MCF 10A (cell line): ENCODE results near the gene PLA2G4F. TPM values are rescaled to one million over a fixed set of nuclear protein-coding genes. Genes with fewer than 3 reads are reported as not detected.

Experiments
- BruUV-seq: library from RNA; stranded (reverse); fragments of 400-500 nt; replicated peaks from 2 replicates; lab custom pipeline; 2021; lab: Mats Ljungman, UMichigan
- CTCF ChIA-PET: fragments of 300-600 bp; sonication (Branson Sonifier 250); formaldehyde crosslinking; extraction: SDS; loops from one replicate; lab custom pipeline; 2021; ENCODE audit warnings: antibody characterized with exemption, inconsistent platforms; lab: Yijun Ruan, JAX
- POLR2A ChIA-PET: fragments of 300-600, 350-650 bp; sonication (Branson Sonifier 250); formaldehyde crosslinking; extraction: SDS; loops from one replicate; lab custom pipeline; 2020; ENCODE audit warnings: antibody characterized with exemption, inconsistent platforms; lab: Yijun Ruan, JAX
- DNase-seq: peaks from one replicate; pipeline ENCODE4 v3.0.0-alpha.2; 2018; ENCODE audit not compliant: unreplicated experiment
- H3K27ac Mint-ChIP-seq: one replicate; pipeline ENCODE4 v1.8.0; 2022; ENCODE audit warnings: mild to moderate bottlenecking, low read depth, mixed read lengths; ENCODE audit not compliant: unreplicated experiment
- H3K27me3 Mint-ChIP-seq: one replicate; pipeline ENCODE4 v1.8.0; 2022; ENCODE audit warnings: mixed read lengths; ENCODE audit not compliant: insufficient read depth, unreplicated experiment
- H3K36me3 Mint-ChIP-seq: one replicate; pipeline ENCODE4 v1.8.0; 2022; ENCODE audit warnings: mild to moderate bottlenecking, moderate library complexity, mixed read lengths; ENCODE audit not compliant: insufficient read depth, unreplicated experiment
- H3K4me1 Mint-ChIP-seq: one replicate; pipeline ENCODE4 v1.8.0; 2022; ENCODE audit warnings: mixed read lengths; ENCODE audit not compliant: insufficient read depth, unreplicated experiment
- H3K4me3 Mint-ChIP-seq: one replicate; pipeline ENCODE4 v1.8.0; 2022; ENCODE audit warnings: mild to moderate bottlenecking, moderate library complexity, mixed read lengths; ENCODE audit not compliant: unreplicated experiment
- H3K9me3 Mint-ChIP-seq: one replicate; pipeline ENCODE4 v1.8.0; 2022; ENCODE audit warnings: mixed read lengths; ENCODE audit not compliant: unreplicated experiment
- intact Hi-C: fragments of 100-400 bp; cut with micrococcal nuclease; formaldehyde crosslinking; loops from 2 replicates; pipeline ENCODE4 v1.14.1; 2022
- total RNA-seq: library from RNA; stranded (reverse); gene quantifications from 2 replicates; pipeline ENCODE4 v1.2.3, GENCODE V29; 2022
- TF ChIP-seq, protein P1 (sequence below): fragments of 200-600 bp; IDR thresholded peaks from one replicate; pipeline ENCODE4 v1.8.0; 2022; ENCODE audit warnings: antibody characterized with exemption, mild to moderate bottlenecking; ENCODE audit not compliant: unreplicated experiment

PLA2G4F gene
- total RNA-seq, 1 experiment from 2014 or later = 0.30 TPM

DNA sequence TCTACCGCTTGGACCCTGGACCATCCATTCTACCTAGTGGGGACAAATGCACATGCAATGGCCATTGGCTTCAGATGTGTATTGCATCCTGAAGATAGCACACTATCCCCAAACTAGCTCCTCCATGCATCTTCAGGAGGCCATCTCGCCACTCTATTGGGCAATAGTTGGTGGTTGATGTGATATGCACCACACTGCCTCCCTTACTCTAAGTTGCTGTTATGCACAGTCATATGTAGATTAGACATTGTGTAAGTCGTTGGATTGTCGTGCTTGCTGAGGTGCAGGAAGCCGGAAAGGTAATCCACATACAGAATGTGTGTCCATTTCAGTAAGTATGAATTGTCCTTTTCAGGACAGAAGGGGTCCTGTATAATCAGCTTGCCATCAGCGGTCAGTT, 35.4 kb downstream of the PLA2G4F start:
- intact Hi-C loops = no loop called here
- ChIA-PET CTCF (interaction anchor here (0.8 to 5.3 kb wide), 7 partner anchors 9 to 132 kb away, joined by 3 to 31 read pairs (median 4); no protein-coding TSS in a partner anchor), POLR2A (interaction anchor here (0.6 to 2.0 kb wide), 11 partner anchors 9 to 64 kb away, joined by 3 to 14 read pairs (median 5); partner anchors contain the start of gene PLA2G4D)
- Mint-ChIP-seq H3K9me3 (peaks cover 7% of the 10 kb centered on the region), H3K4me1 (peaks cover 18% of the 10 kb centered on the region), H3K27me3 (peaks cover 12% of the 10 kb centered on the region), H3K27ac (no peak overlapping the region), H3K36me3 (no peaks in the 10 kb centered on the region), H3K4me3 (no peak overlapping the region)
- TF ChIP-seq, protein P1, sequence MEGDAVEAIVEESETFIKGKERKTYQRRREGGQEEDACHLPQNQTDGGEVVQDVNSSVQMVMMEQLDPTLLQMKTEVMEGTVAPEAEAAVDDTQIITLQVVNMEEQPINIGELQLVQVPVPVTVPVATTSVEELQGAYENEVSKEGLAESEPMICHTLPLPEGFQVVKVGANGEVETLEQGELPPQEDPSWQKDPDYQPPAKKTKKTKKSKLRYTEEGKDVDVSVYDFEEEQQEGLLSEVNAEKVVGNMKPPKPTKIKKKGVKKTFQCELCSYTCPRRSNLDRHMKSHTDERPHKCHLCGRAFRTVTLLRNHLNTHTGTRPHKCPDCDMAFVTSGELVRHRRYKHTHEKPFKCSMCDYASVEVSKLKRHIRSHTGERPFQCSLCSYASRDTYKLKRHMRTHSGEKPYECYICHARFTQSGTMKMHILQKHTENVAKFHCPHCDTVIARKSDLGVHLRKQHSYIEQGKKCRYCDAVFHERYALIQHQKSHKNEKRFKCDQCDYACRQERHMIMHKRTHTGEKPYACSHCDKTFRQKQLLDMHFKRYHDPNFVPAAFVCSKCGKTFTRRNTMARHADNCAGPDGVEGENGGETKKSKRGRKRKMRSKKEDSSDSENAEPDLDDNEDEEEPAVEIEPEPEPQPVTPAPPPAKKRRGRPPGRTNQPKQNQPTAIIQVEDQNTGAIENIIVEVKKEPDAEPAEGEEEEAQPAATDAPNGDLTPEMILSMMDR = no peak
- peak; percentile 42 for DNase-seq
- no TSS peak for BruUV-seq

DNA sequence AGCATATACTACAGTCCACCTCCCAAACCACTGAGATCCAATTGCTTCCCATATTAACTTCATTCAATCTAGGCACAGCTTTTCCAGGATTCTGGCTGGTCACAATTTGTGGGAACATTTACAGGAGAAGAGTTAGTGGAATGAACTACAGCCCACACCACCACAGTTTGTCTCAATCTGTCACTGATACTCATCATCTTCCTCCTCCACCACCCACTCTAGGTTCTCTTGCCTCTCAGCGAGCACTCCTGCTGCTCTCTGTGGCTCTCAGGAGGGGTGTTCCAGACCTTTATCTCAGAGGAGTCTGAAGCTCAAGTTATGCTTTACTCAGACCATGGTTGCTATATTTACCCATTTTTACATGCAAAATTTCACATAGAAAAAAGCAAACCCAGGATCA, 36.2 kb downstream of the PLA2G4F start:
- TF ChIP-seq, protein P1 = no peak
- no TSS peak for BruUV-seq
- Mint-ChIP-seq H3K4me3 (no peak overlapping the region), H3K27ac (no peak overlapping the region), H3K9me3 (peaks cover 7% of the 10 kb centered on the region), H3K36me3 (no peaks in the 10 kb centered on the region), H3K4me1 (peaks cover 18% of the 10 kb centered on the region), H3K27me3 (peaks cover 12% of the 10 kb centered on the region)
- DNase-seq = no peak
- POLR2A ChIA-PET = interaction anchor here (0.6 to 2.0 kb wide), 6 partner anchors 12 to 63 kb away, joined by 3 to 9 read pairs (median 3); no protein-coding TSS in a partner anchor
- CTCF ChIA-PET = interaction anchor here (0.8 to 5.3 kb wide), 6 partner anchors 10 to 131 kb away, joined by 3 to 31 read pairs (median 4); no protein-coding TSS in a partner anchor
- intact Hi-C loops = no loop called here

DNA sequence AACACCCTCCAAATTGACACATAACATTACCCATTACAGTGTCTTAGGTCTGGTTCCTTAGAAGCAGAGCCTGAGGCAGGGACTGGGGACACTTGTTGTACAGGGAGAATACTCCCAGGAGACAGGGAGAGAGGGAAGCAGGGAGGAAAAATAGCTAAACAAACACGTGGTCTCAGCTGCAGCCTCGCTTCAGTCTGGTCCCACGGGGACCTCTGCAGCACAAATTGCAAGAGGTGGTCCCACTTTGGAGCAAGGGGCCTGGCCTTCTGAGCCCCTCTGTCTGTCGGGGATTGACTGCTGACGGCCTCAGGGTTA, 37.0 kb downstream of the PLA2G4F start:
- intact Hi-C loops = no loop called here
- TF ChIP-seq, protein P1 = no peak
- POLR2A ChIA-PET = interaction anchor here (0.7 to 2.8 kb wide), 3 partner anchors 11 to 26 kb away, joined by 3 to 9 read pairs (median 5); no protein-coding TSS in a partner anchor
- peaks cover 18% of the 10 kb centered on the region for H3K4me1 Mint-ChIP-seq
- H3K27ac Mint-ChIP-seq = no peak overlapping the region
- no peaks in the 10 kb centered on the region for H3K36me3 Mint-ChIP-seq
- H3K9me3 Mint-ChIP-seq = peaks cover 7% of the 10 kb centered on the region
- CTCF ChIA-PET = interaction anchor here (0.6 to 5.3 kb wide), 7 partner anchors 11 to 794 kb away, joined by 3 to 31 read pairs (median 5); no protein-coding TSS in a partner anchor
- peaks cover 4% of the 10 kb centered on the region for H3K27me3 Mint-ChIP-seq
- no peak for DNase-seq
- no TSS peak for BruUV-seq
- no peak overlapping the region for H3K4me3 Mint-ChIP-seq

DNA sequence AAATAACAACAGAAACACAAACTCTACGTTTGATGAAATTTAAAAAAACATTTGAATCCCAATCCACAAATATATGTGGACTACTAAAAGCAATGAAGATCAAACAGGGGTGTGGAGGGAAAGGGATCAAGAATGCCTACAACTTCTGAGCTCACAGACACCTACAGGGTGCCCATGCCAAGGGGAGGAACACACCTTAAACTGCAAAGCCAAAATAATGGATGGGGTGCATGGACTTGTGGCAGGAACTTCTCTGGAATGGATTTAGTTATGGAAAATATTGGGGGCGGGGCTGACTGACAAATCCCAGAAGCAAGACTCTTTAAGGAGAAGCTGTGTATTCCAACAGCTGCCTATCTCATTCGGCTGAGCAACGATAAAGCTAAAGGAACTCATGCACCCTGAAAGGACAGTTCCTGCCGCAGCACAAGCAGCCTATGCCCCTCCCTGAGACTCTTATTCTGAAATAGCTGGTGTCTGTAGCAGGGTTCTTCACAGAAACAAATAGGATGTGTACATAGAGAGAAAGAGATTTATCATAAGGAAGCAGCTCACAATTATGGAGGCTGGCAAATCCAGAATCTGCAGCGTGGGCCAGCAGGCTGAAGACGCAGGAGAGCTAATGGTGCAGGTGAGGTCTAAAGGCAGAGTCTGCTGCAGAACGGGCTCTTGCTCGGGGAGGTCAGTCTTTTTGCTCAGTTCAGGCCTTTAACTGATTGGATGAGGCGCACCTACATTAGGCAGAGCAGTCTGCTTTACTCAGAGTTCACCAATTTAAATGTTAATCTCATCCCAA, 37.6 kb downstream of the PLA2G4F start:
- Mint-ChIP-seq H3K27ac (no peak overlapping the region), H3K4me3 (no peak overlapping the region), H3K36me3 (no peaks in the 10 kb centered on the region), H3K4me1 (peaks cover 18% of the 10 kb centered on the region), H3K27me3 (no peaks in the 10 kb centered on the region), H3K9me3 (peaks cover 7% of the 10 kb centered on the region)
- POLR2A ChIA-PET = interaction anchor here (0.6 to 2.8 kb wide), 10 partner anchors 11 to 132 kb away, joined by 3 to 9 read pairs (median 3); partner anchors contain the start of gene PLA2G4F
- TF ChIP-seq, protein P1 = no peak
- DNase-seq = no peak
- CTCF ChIA-PET = interaction anchor here (0.6 to 5.3 kb wide), 9 partner anchors 12 to 1188 kb away, joined by 3 to 31 read pairs (median 4); no protein-coding TSS in a partner anchor
- no TSS peak for BruUV-seq
- intact Hi-C loops = no loop called here
